Measurements from ENCODE around the gene HNRNPD.

GRCh38 chr4:82360298-82361177, 13.3 kb downstream of the HNRNPD start:
- TF ChIP-seq JUND (IDR thresholded peaks at IDR 0.05) (no peak), CTCF (IDR thresholded peaks at IDR 0.05; ENCODE audit: low read depth, low read length, missing input control) (peak; percentile 62)

All from liver (tissue), 3 donors.